Hematopoietic multipotent progenitor cell treated with erythropoietin and hydrocortisone succinate and interleukin-3 and kit ligand, for 4 days (in vitro differentiated cells): ENCODE results near the gene PLA2G6.
A peak's percentile ranks its signal among the peaks of the same experiment; 100 is the strongest.

Experiments used
- DNase-seq: peaks from one replicate; pipeline ENCODE4 v3.0.0-alpha.2; 2015

PLA2G6 gene, protein sequence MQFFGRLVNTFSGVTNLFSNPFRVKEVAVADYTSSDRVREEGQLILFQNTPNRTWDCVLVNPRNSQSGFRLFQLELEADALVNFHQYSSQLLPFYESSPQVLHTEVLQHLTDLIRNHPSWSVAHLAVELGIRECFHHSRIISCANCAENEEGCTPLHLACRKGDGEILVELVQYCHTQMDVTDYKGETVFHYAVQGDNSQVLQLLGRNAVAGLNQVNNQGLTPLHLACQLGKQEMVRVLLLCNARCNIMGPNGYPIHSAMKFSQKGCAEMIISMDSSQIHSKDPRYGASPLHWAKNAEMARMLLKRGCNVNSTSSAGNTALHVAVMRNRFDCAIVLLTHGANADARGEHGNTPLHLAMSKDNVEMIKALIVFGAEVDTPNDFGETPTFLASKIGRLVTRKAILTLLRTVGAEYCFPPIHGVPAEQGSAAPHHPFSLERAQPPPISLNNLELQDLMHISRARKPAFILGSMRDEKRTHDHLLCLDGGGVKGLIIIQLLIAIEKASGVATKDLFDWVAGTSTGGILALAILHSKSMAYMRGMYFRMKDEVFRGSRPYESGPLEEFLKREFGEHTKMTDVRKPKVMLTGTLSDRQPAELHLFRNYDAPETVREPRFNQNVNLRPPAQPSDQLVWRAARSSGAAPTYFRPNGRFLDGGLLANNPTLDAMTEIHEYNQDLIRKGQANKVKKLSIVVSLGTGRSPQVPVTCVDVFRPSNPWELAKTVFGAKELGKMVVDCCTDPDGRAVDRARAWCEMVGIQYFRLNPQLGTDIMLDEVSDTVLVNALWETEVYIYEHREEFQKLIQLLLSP

DNA sequence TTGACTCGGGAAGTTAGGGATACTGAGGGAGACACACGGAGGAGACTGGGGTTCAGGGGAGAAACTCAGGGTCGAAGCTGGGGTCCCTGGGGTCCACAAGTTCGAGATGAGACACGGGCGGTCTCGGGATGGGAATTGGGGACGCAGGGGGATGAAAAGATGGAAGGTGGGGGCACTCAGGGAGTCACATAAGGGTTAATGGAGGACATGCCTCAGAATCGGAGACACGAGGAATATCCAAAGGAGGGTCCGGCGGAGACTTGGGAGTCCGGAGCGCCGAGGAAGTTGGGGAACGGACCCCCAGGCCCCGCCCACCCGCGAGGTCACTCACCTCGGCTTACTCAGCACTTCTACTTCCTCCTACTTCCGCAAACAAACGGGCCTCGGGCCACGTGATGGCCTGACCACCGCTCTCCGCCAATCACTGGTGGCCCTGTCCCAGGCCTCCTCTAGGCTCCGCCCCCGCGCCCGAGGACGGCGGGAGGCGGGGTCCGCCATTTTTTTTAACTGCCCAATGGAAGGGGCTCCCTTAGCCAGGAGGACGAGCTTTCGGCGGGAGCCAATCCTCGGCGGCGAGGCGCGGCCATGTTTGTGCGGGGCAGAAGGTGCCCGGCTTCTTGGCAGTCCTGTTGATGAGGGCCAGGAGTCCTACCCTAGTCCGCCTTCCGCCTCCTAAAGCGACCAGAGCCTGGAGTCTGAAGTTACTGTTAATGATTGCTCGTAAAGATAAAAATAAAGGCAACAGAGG lies at the start of gene PLA2G6:
Gene PLA2G6 (minus strand): TSS at position 378 of the 748 bp plus-strand sequence. CDS start 12,404 bp downstream, outside the sequence.
- DNase-seq: peak; percentile 100

DNA sequence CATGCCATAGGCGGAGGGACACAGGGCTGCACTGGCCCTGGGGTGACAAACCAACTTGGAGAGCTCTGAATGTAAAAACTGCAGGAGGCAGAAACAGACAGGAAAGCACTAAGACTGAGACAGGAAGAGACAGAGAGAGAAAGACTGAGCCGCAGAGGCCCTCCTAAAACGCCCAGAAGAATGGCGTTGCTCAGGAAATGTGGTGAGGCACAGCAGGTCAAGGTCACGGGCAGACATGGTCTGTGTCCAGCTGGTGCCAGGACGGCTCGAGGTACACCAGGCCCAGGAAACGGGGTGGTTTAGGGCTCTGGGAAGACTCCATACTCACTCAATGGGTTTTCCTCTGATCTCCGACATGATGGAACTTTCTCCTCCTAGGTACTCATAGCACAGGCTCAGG lies 49.3 kb upstream of the PLA2G6 start:
- no peak for DNase-seq

- DNase-seq: peak; percentile 87
Measured at GRCh38 chr22:38230108-38230825, 48.6 kb upstream of the PLA2G6 start.

- DNase-seq: peak; percentile 54
Measured at GRCh38 chr22:38228873-38229740, 47.5 kb upstream of the PLA2G6 start.

GRCh38 chr22:38228326-38228872 lies 46.8 kb upstream of the PLA2G6 start:
- no peak for DNase-seq

DNA sequence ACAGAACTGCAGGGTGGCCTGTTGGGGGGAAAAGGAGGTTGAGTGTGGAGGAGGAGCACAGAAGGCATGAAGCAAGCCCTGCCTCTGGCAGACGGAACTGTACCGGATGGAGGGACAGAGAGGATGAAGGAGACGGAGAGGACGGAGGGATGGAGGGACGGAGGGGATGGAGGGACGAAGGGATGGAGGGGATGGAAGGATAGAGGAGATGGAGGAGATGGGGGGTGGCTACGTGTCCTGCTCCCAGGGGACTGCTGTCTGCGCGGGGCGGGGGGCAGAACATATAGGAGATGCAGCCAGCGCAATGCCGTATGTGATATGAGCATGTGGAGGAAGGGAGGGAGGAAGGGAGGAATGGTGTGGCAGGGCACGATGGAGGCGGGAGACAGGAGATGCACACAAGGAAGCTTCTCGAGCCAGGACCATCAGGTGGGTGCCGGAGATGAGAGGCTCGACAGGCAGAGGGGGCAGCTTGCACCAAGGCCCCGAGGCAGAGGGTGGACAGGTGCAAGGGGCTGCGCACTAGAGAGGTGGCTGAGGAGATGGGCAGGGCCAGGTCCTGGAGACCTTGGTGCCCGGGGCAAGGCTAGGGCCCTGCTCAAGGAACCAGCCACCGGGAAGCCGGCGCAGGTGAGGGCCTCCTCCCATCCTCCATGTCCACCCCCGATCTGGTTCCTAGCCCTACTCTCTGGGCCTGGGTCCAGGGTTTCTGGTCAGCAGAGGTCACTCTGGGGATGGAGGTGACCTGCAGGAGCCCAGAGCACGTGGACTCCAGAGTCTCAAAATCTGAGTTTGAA lies 45.4 kb upstream of the PLA2G6 start:
- no peak for DNase-seq

GRCh38 chr22:38223289-38223960 lies 41.8 kb upstream of the PLA2G6 start:
- no peak for DNase-seq

- no peak for DNase-seq
Measured at GRCh38 chr22:38222797-38223119, 41.1 kb upstream of the PLA2G6 start.

- DNase-seq: no peak
Measured at GRCh38 chr22:38221908-38222796, 40.5 kb upstream of the PLA2G6 start.

- no peak for DNase-seq
Measured at GRCh38 chr22:38221407-38221806, 39.8 kb upstream of the PLA2G6 start.

DNA sequence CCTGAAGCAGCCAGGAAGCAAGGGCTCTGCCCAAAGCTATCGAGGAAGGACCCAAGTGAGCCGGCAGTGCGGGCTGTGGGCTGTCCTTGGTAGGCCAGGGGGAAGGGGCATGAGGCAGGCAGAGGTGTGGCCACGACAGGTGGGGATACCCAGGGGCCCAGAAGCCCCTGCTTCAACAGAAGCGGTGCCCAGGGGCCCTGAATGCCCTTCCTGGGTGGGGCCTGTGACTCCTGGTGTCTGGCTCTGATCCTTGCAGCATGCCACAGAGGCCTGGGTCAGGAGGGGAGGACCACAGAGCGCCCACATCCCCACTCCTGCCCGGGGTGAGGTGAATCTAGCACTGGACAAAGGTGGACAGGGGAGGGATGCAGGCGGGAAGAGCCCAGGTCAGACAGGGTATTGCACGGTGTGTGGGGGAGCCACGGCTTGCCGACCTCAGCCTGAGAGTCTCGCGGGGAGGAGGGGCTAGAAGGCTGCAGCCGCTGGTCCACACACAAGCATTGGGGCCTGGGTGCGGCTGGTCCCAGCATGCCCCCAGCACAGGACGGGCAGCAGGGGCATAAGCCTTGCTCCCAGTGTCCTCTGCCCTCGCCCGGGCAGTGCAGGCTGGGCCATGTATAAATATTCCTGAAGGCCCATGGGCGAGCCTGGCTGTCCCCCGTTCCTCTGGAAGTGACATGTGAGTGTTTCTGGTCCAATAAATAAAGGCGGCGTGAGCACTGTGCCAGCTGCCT lies 39.2 kb upstream of the PLA2G6 start:
- no peak for DNase-seq

DNA sequence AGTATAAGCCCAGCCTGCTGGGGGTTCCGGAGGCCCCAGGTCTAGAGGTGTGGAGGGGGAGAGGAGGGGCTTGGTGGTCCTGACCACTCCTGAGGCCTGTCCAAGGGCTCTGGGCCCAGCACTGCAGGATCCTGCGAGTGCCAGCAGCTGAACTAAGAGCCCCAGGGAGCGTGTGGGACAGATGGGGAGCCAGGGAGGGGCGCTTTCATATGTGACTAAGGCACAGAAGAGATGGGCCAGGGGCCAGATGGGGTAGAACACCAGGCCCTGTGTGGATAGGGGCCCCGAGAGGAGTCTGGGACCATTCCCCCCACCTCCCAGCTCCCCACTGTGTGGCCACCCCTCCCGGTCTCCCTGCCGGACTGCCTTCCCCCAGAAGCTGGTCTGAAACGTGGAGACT lies 38.5 kb upstream of the PLA2G6 start:
- DNase-seq: no peak

GRCh38 chr22:38219632-38220031 lies 38.0 kb upstream of the PLA2G6 start:
- DNase-seq: no peak

DNA sequence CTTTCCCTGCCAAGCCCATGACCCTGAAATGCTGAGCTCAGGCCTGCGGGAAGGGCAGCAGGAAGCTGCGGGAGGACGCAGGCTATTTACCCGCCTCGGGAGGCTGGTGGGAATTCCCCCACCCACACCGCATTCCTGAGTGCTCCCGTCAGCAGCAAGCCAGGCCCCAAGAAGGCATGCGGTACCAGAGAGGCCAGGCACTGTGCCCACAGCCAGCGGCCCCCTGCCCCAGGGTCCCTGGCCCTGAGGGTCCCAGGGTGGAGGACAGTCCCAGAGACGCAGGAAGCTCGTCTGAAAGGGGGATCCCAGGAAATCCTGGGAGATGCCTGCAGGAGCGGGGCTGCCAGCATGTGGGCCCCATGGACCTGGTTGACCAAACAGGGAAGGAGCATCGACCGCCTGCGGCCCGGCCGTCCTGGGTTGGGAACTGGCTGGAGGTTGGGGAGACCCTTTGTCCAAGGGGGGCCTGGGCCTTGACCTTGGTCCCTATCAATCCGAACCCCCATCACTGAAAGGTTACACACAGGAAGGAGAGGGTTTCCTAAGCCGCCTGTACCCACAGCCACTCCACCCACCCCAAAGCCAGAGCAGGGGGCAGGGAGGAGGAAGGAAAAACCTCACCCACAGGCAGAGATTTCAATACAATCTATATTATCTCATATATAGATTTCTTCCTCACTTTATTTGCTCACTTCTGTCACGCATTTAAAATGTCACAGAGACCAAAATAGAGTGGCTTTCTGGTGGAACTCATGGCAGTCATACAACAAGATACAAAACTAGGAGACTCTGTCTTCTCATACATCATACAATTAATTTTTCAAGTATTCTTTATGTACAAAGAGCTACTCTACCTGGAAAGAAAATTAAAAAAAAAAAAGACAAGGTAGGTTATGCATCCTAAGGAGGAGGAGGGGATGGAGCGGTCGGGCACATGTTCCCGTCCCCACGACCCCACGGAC lies 37.3 kb upstream of the PLA2G6 start:
- DNase-seq: peak; percentile 21

GRCh38 chr22:38215156-38216038 lies 33.8 kb upstream of the PLA2G6 start:
- DNase-seq: no peak
